IMR-90 (cell line): Measurements from ENCODE around the gene COL4A3. TPM values are rescaled to one million over a fixed set of nuclear protein-coding genes. Genes with fewer than 3 reads are reported as not detected.

Experiments used
- ATAC-seq: fragments of 200-7000 bp; cut with Tn5 transposase; 2 replicates; pipeline ENCODE4 v1.9.1; 2020; ENCODE audit warnings: low read depth, mild to moderate bottlenecking, moderate library complexity
- BruUV-seq: library from RNA; stranded (reverse); fragments of 400-500 nt; replicated peaks from 2 replicates; lab custom pipeline; 2021; lab: Mats Ljungman, UMichigan
- CTCF ChIA-PET: fragments of 300-600 bp; formaldehyde crosslinking; extraction: SDS; loops from one replicate; lab custom pipeline; 2021; ENCODE audit warnings: antibody characterized with exemption; lab: Yijun Ruan, JAX
- POLR2A ChIA-PET: fragments of 300-600 bp; sonication (Branson Sonifier 250); formaldehyde crosslinking; loops from one replicate; lab custom pipeline; 2022; ENCODE audit warnings: antibody characterized with exemption; ENCODE audit not compliant: unreplicated experiment; lab: Charles Lee
- DNase-seq: peaks from one replicate; pipeline ENCODE4 v3.0.0; 2013
- H2AFZ ChIP-seq: replicated peaks from 2 replicates; pipeline ENCODE3; 2013; ENCODE audit warnings: low read length, mild to moderate bottlenecking; ENCODE audit not compliant: poor library complexity
- H2AK5ac ChIP-seq: 2 replicates; pipeline ENCODE4 v1.6.1; 2013; ENCODE audit warnings: low read depth, low read length, inconsistent platforms
- H2AK9ac ChIP-seq: replicated peaks from 2 replicates; pipeline ENCODE3; 2013; ENCODE audit warnings: mild to moderate bottlenecking, low read depth, low read length, moderate library complexity; ENCODE audit not compliant: poor library complexity
- H2BK120ac ChIP-seq: 2 replicates; pipeline ENCODE4 v1.6.1; 2013; ENCODE audit warnings: low read depth, low read length, inconsistent platforms
- H2BK15ac ChIP-seq: 3 replicates; pipeline ENCODE4 v1.6.1; 2013; ENCODE audit warnings: low read depth, low read length, inconsistent platforms
- H2BK20ac ChIP-seq: 2 replicates; pipeline ENCODE4 v1.6.1; 2013; ENCODE audit warnings: low read depth, mild to moderate bottlenecking, inconsistent platforms, low read length, moderate library complexity
- H2BK5ac ChIP-seq: 2 replicates; pipeline ENCODE4 v1.6.1; 2013; ENCODE audit warnings: mild to moderate bottlenecking, low read depth, low read length, inconsistent platforms; ENCODE audit not compliant: poor library complexity, severe bottlenecking
- H3K14ac ChIP-seq: replicated peaks from 2 replicates; pipeline ENCODE4 v1.6.1; 2013; ENCODE audit warnings: low read depth, low read length, inconsistent platforms
- H3K18ac ChIP-seq: 2 replicates; pipeline ENCODE4 v1.6.1; 2013; ENCODE audit warnings: low read depth, low read length, control low read depth
- H3K23ac ChIP-seq: 2 replicates; pipeline ENCODE4 v1.6.1; 2013; ENCODE audit warnings: low read depth, low read length, inconsistent platforms
- H3K27ac ChIP-seq: 2 replicates; pipeline ENCODE4 v1.5.1; 2013; ENCODE audit warnings: mild to moderate bottlenecking, control low read depth, low read length; ENCODE audit not compliant: insufficient read depth
- H3K27me3 ChIP-seq: 2 replicates; pipeline ENCODE4 v1.6.1; 2013; ENCODE audit warnings: low read length; ENCODE audit not compliant: control insufficient read depth, insufficient read depth
- H3K36me3 ChIP-seq: 2 replicates; pipeline ENCODE4 v1.6.1; 2013; ENCODE audit warnings: low read length, mixed read lengths; ENCODE audit not compliant: control insufficient read depth, insufficient read depth
- H3K4ac ChIP-seq: 2 replicates; pipeline ENCODE4 v1.6.1; 2013; ENCODE audit warnings: low read depth, low read length, inconsistent platforms
- H3K4me1 ChIP-seq: 2 replicates; pipeline ENCODE4 v1.6.1; 2013; ENCODE audit warnings: low read length, mixed read lengths; ENCODE audit not compliant: control insufficient read depth, insufficient read depth
- H3K4me2 ChIP-seq: 2 replicates; pipeline ENCODE4 v1.6.1; 2013; ENCODE audit warnings: low read depth, mild to moderate bottlenecking, control low read depth, low read length, moderate library complexity
- H3K4me3 ChIP-seq: 2 replicates; pipeline ENCODE4 v1.5.1; 2013; ENCODE audit warnings: low read depth, mild to moderate bottlenecking, control low read depth, low read length, moderate library complexity; ENCODE audit not compliant: insufficient read depth
- H3K56ac ChIP-seq: 2 replicates; pipeline ENCODE4 v1.6.1; 2013; ENCODE audit warnings: low read length, inconsistent platforms; ENCODE audit not compliant: insufficient read depth; ENCODE audit errors: extremely low read depth
- H3K79me1 ChIP-seq, 2 experiments: 2 replicates each; pipeline ENCODE4 v1.6.1; 2013; ENCODE audit warnings: low read length in 2 of 2, inconsistent platforms in 1 of 2, low read depth in 1 of 2
- H3K9ac ChIP-seq: 2 replicates; pipeline ENCODE4 v1.6.1; 2013; ENCODE audit warnings: low read depth, low read length, control low read depth
- H3K9me1 ChIP-seq: 2 replicates; pipeline ENCODE4 v1.6.1; 2013; ENCODE audit warnings: low read length, inconsistent platforms; ENCODE audit not compliant: insufficient read depth
- H3K9me3 ChIP-seq: 2 replicates; pipeline ENCODE4 v1.6.1; 2013; ENCODE audit warnings: low read length; ENCODE audit not compliant: control insufficient read depth, insufficient read depth
- H4K20me1 ChIP-seq: 2 replicates; pipeline ENCODE4 v1.6.1; 2013; ENCODE audit warnings: low read length, inconsistent platforms; ENCODE audit not compliant: insufficient read depth
- H4K5ac ChIP-seq: 2 replicates; pipeline ENCODE4 v1.6.1; 2013; ENCODE audit warnings: mild to moderate bottlenecking, low read depth, low read length, control low read depth
- H4K8ac ChIP-seq, 2 experiments: 2 replicates each; pipeline ENCODE4 v1.6.1; 2013; ENCODE audit warnings: low read depth in 2 of 2, low read length in 2 of 2, control low read depth in 1 of 2, inconsistent platforms in 1 of 2
- H4K91ac ChIP-seq: 2 replicates; pipeline ENCODE4 v1.6.1; 2013; ENCODE audit warnings: low read depth, low read length, inconsistent platforms; ENCODE audit not compliant: insufficient read depth
- BHLHE40 ChIP-seq: fragments of 150-350 bp; IDR thresholded peaks from 2 replicates; pipeline ENCODE4 v1.6.1; 2016; ENCODE audit warnings: mild to moderate bottlenecking, low read depth, low read length
- CEBPB ChIP-seq: IDR thresholded peaks from 2 replicates; pipeline ENCODE4 v1.6.1; 2012; ENCODE audit warnings: low read depth, low read length, improper control_type of control experiment
- CHD1 ChIP-seq: IDR thresholded peaks from 2 replicates; pipeline ENCODE4 v1.6.1; 2012; ENCODE audit warnings: low read depth, low read length, improper control_type of control experiment
- FOS ChIP-seq: fragments of 150-350 bp; IDR thresholded peaks from 2 replicates; pipeline ENCODE4 v1.6.1; 2016; ENCODE audit warnings: low read depth, low read length
- MAFK ChIP-seq: IDR thresholded peaks from 2 replicates; pipeline ENCODE4 v1.6.1; 2012; ENCODE audit warnings: low read depth, low read length, improper control_type of control experiment
- MAZ ChIP-seq: IDR thresholded peaks from 2 replicates; pipeline ENCODE4 v1.6.1; 2012; ENCODE audit warnings: low read depth, mild to moderate bottlenecking, low read length, improper control_type of control experiment, moderate library complexity, borderline replicate concordance
- MXI1 ChIP-seq: IDR thresholded peaks from 2 replicates; pipeline ENCODE4 v1.6.1; 2012; ENCODE audit warnings: low read depth, mild to moderate bottlenecking, low read length, moderate library complexity, borderline replicate concordance
- NFE2L2 ChIP-seq: fragments of 150-350 bp; IDR thresholded peaks from 2 replicates; pipeline ENCODE4 v1.6.1; 2016; ENCODE audit warnings: low read depth, mild to moderate bottlenecking, low read length
- POLR2A ChIP-seq: IDR thresholded peaks from 2 replicates; pipeline ENCODE4 v1.6.1; 2012; ENCODE audit warnings: mild to moderate bottlenecking, low read depth, low read length
- RAD21 ChIP-seq: IDR thresholded peaks from 2 replicates; pipeline ENCODE4 v1.6.1; 2012; ENCODE audit warnings: low read length, improper control_type of control experiment
- RCOR1 ChIP-seq: IDR thresholded peaks from 2 replicates; pipeline ENCODE4 v1.6.1; 2012; ENCODE audit warnings: mild to moderate bottlenecking, low read length, improper control_type of control experiment; ENCODE audit not compliant: insufficient replicate concordance
- RFX5 ChIP-seq: IDR thresholded peaks from 2 replicates; pipeline ENCODE4 v1.8.0; 2012; ENCODE audit warnings: low read depth, mild to moderate bottlenecking, low read length, moderate library complexity
- SMC3 ChIP-seq: fragments of 150-350 bp; IDR thresholded peaks from 2 replicates; pipeline ENCODE4 v1.6.1; 2016; ENCODE audit warnings: low read depth, mild to moderate bottlenecking, antibody characterized with exemption, low read length, moderate library complexity
- WGBS, 2 experiments: methylation state at CpG; one replicate each; pipeline versions ENCODE4 v1.1.5 to v1.1.7; 2013; ENCODE audit warnings: missing lambda C conversion rate in 2 of 2; ENCODE audit not compliant: insufficient read length in 1 of 2; ENCODE audit errors: extremely low coverage in 2 of 2; 5-methylcytosine and 5-hydroxymethylcytosine counted together
- dilution Hi-C: fragments of 300-500 bp; cut with HindIII; formaldehyde crosslinking; loops from one replicate; pipeline ENCODE4 v1.14.3; 2018; ENCODE audit warnings: low sequenced_read_pairs; ENCODE audit not compliant: unreplicated experiment
- in situ Hi-C: fragments of 300-500 bp; cut with MboI; formaldehyde crosslinking; loops from 3 replicates; pipeline ENCODE4 v1.14.3; 2019; ENCODE audit warnings: low sequenced_read_pairs, inconsistent platforms, mixed read lengths
- intact Hi-C: fragments of 100-400 bp; cut with micrococcal nuclease; formaldehyde crosslinking; loops from 2 replicates; pipeline ENCODE4 v1.10.0; 2022
- polyA plus RNA-seq, 3 experiments: library from polyadenylated mRNA; depleted of rRNA; stranded (reverse); fragments of >200 nt; gene quantifications; 2 replicates each; pipeline ENCODE4 v1.2.3, GENCODE V29; 2012; ENCODE audit warnings: low replicate concordance in 1 of 3
- total RNA-seq: library from RNA; depleted of rRNA; stranded (reverse); fragments of >200 nt; gene quantifications from 2 replicates; pipeline ENCODE4 v1.2.3, GENCODE V29; 2012
- TF ChIP-seq, protein P1 (sequence below): fragments of 150-350 bp; IDR thresholded peaks from 2 replicates; pipeline ENCODE4 v1.6.1; 2017; ENCODE audit warnings: mild to moderate bottlenecking, antibody characterized with exemption, low read length, low read depth
- TF ChIP-seq, protein P2 (sequence below): conservative IDR thresholded peaks from 2 replicates; pipeline ENCODE4 v1.5.1; 2012; ENCODE audit warnings: mild to moderate bottlenecking, low read depth, low read length, improper control_type of control experiment
- TF ChIP-seq, protein P3 (sequence below): fragments of 150-350 bp; IDR thresholded peaks from 2 replicates; pipeline ENCODE4 v1.6.1; 2016; ENCODE audit warnings: low read depth, mild to moderate bottlenecking, low read length, moderate library complexity, borderline replicate concordance

COL4A3 gene
- total and polyA plus RNA-seq, 2 of the 4 experiments (the other 2 are of a cell fraction) = not detected

DNA sequence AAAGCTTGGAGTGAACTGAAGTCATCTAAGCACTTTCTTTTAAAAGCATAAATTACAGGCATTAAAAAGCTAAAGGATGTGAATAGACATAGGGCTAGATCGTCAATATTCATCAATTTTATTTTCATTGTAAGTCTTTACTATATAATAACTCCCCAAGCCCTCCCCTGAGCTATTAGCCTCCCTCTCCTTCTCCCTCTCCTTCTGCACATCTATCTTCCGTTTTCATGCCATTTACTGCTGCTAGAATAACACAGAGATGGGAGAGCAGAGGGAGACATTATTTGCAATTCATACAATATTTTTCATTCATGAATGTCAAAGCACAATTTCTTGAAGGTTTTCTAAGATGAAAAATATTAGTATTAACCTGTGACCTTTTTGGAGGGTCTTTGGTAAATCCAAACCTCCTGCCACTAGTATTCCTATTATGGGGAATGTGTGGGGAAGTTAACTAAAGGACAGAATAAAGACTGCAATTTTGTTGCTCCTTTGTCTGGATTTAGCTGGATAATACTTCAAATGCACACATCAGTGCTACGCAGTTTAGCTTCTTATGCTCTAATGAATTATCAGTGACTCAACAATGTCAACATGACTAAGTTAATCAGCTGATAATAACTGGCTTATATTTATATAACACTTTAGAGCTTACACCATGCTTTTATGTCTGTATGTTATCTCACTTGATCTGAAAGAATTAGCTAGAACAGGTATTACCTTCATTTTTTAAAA, 132.4 kb downstream of the COL4A3 start:
- no peak overlapping the region for H4K91ac ChIP-seq
- in situ Hi-C loops (no loop called here), dilution Hi-C loops (no loop called here), intact Hi-C loops (no loop called here)
- H3K4ac ChIP-seq = no peak overlapping the region
- ChIA-PET POLR2A (no interaction called here), CTCF (no interaction called here)
- H4K5ac ChIP-seq = no peak overlapping the region
- H2AK5ac ChIP-seq = no peak overlapping the region
- no peak overlapping the region for H3K14ac ChIP-seq
- no peak overlapping the region for H2BK5ac ChIP-seq
- no peaks in the 10 kb centered on the region for H3K36me3 ChIP-seq
- no peak overlapping the region for H3K18ac ChIP-seq
- ATAC-seq (no peak), DNase-seq (no peak)
- H3K4me3 ChIP-seq = no peak overlapping the region
- H3K4me1 ChIP-seq = no peaks in the 10 kb centered on the region
- no peak overlapping the region for H3K9ac ChIP-seq
- no TSS peak for BruUV-seq
- no peaks in the 10 kb centered on the region for H3K9me3 ChIP-seq
- no peak overlapping the region for H2BK20ac ChIP-seq
- no CpG with 5 or more reads among the region's 3 CpGs for WGBS, 2 experiments
- no peak for TF ChIP-seq SMC3
- no peak for TF ChIP-seq POLR2A
- TF ChIP-seq MXI1 = no peak
- no peak for TF ChIP-seq RCOR1
- no peak for TF ChIP-seq MAFK
- TF ChIP-seq, protein P1, sequence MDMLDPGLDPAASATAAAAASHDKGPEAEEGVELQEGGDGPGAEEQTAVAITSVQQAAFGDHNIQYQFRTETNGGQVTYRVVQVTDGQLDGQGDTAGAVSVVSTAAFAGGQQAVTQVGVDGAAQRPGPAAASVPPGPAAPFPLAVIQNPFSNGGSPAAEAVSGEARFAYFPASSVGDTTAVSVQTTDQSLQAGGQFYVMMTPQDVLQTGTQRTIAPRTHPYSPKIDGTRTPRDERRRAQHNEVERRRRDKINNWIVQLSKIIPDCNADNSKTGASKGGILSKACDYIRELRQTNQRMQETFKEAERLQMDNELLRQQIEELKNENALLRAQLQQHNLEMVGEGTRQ = no peak
- TF ChIP-seq, protein P2, sequence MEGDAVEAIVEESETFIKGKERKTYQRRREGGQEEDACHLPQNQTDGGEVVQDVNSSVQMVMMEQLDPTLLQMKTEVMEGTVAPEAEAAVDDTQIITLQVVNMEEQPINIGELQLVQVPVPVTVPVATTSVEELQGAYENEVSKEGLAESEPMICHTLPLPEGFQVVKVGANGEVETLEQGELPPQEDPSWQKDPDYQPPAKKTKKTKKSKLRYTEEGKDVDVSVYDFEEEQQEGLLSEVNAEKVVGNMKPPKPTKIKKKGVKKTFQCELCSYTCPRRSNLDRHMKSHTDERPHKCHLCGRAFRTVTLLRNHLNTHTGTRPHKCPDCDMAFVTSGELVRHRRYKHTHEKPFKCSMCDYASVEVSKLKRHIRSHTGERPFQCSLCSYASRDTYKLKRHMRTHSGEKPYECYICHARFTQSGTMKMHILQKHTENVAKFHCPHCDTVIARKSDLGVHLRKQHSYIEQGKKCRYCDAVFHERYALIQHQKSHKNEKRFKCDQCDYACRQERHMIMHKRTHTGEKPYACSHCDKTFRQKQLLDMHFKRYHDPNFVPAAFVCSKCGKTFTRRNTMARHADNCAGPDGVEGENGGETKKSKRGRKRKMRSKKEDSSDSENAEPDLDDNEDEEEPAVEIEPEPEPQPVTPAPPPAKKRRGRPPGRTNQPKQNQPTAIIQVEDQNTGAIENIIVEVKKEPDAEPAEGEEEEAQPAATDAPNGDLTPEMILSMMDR = no peak
- no peak for TF ChIP-seq RAD21
- no peak for TF ChIP-seq RFX5
- TF ChIP-seq NFE2L2 = no peak
- TF ChIP-seq, protein P3, sequence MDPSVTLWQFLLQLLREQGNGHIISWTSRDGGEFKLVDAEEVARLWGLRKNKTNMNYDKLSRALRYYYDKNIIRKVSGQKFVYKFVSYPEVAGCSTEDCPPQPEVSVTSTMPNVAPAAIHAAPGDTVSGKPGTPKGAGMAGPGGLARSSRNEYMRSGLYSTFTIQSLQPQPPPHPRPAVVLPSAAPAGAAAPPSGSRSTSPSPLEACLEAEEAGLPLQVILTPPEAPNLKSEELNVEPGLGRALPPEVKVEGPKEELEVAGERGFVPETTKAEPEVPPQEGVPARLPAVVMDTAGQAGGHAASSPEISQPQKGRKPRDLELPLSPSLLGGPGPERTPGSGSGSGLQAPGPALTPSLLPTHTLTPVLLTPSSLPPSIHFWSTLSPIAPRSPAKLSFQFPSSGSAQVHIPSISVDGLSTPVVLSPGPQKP = no peak
- TF ChIP-seq CHD1 = no peak
- no peak for TF ChIP-seq MAZ
- TF ChIP-seq BHLHE40 = no peak
- no peak for TF ChIP-seq CEBPB
- TF ChIP-seq FOS = no peak
- no peaks in the 10 kb centered on the region for H3K9me1 ChIP-seq
- no peak overlapping the region for H2AFZ ChIP-seq
- H3K23ac ChIP-seq = no peak overlapping the region
- H2BK15ac ChIP-seq = no peak overlapping the region
- no peak overlapping the region for H3K27ac ChIP-seq
- no peak overlapping the region for H3K56ac ChIP-seq
- H4K20me1 ChIP-seq = no peaks in the 10 kb centered on the region
- H2BK120ac ChIP-seq = no peak overlapping the region
- H3K4me2 ChIP-seq = no peak overlapping the region
- no peaks in the 10 kb centered on the region for H3K79me1 ChIP-seq
- no peak overlapping the region for H4K8ac ChIP-seq
- no peaks in the 10 kb centered on the region for H3K27me3 ChIP-seq
- no peak overlapping the region for H2AK9ac ChIP-seq
